K562 (cell line): Measurements from ENCODE around the gene GALM. TPM values are rescaled to one million over a fixed set of nuclear protein-coding genes. Genes with fewer than 3 reads are reported as not detected.

Source experiments
- ELF1 ChIP-seq: fragments of 200-800 bp; sonication (Bioruptor generic); IDR thresholded peaks from 2 replicates; pipeline ENCODE4 v1.6.1; 2016; ENCODE audit warnings: missing genetic modification characterization, missing compliant biosample characterization
- HNRNPH1 ChIP-seq: fragments of 200-400 bp; formaldehyde crosslinking; optimal IDR thresholded peaks from 2 replicates; pipeline ENCODE3; 2017; ENCODE audit warnings: low read depth, mild to moderate bottlenecking, low read length, moderate library complexity
- KDM4B ChIP-seq, 2 experiments: fragments of 450-650 bp in 1 of 2; sonication (generic) in 1 of 2; IDR thresholded peaks; 2 replicates each; pipeline ENCODE4 v1.6.1; 2016 to 2017; ENCODE audit warnings: borderline replicate concordance in 2 of 2, antibody characterized with exemption in 1 of 2, low read depth in 1 of 2, mild to moderate bottlenecking in 1 of 2
- KLF1 ChIP-seq: fragments of 450-650 bp; IDR thresholded peaks from 2 replicates; pipeline ENCODE4 v1.6.1; 2016; ENCODE audit warnings: missing genetic modification characterization, missing compliant biosample characterization
- KLF16 ChIP-seq: IDR thresholded peaks from 2 replicates; pipeline ENCODE4 v1.6.1; 2016; ENCODE audit warnings: antibody characterized with exemption
- LARP7 ChIP-seq: fragments of 450-650 bp; IDR thresholded peaks from 2 replicates; pipeline ENCODE4 v1.6.1; 2016
- MIER1 ChIP-seq: fragments of 450-650 bp; IDR thresholded peaks from 2 replicates; pipeline ENCODE4 v1.6.1; 2016; ENCODE audit warnings: antibody characterized with exemption, mild to moderate bottlenecking, low read depth
- NR4A1 ChIP-seq, 2 experiments: fragments of 250-450 bp in 1 of 2; fragments of 450-650 bp in 1 of 2; sonication (Bioruptor Pico) in 1 of 2; IDR thresholded peaks; 2 replicates each; pipeline versions ENCODE4 v1.4.0 to v1.6.1; 2016 to 2020; ENCODE audit warnings: mild to moderate bottlenecking in 2 of 2, missing compliant biosample characterization in 1 of 2, missing genetic modification characterization in 1 of 2, moderate library complexity in 1 of 2
- PHF8 ChIP-seq: fragments of 200-600 bp; sonication (generic); IDR thresholded peaks from 2 replicates; pipeline ENCODE4 v1.6.1; 2012; ENCODE audit warnings: mixed run types, mild to moderate bottlenecking, inconsistent platforms, low read length, moderate library complexity, borderline replicate concordance
- SREBF2 ChIP-seq: sonication (generic); formaldehyde crosslinking; IDR thresholded peaks from 2 replicates; pipeline ENCODE4 v1.4.0; 2020; ENCODE audit warnings: mild to moderate bottlenecking, missing genetic modification reagents
- ZNF384 ChIP-seq: IDR thresholded peaks from 2 replicates; pipeline ENCODE4 v1.6.1; 2012; ENCODE audit warnings: low read depth, low read length, improper control_type of control experiment
- ZNF431 ChIP-seq: sonication (generic); formaldehyde crosslinking; IDR thresholded peaks from 2 replicates; pipeline ENCODE4 v1.8.0; 2022; ENCODE audit warnings: mild to moderate bottlenecking, missing genetic modification reagents
- ZNF507 ChIP-seq: conservative IDR thresholded peaks from 2 replicates; pipeline ENCODE4 v1.6.1; 2017; ENCODE audit warnings: missing genetic modification characterization, missing compliant biosample characterization
- polyA plus RNA-seq, 8 experiments: library from polyadenylated mRNA; depleted of rRNA in 4 of 8; stranded (reverse) in 5 of 8; unstranded in 3 of 8; fragments of >200 nt; fragmentation: Nextera tagmentation in 2 of 8; fragmentation: Illumina TruSeq in 1 of 8; extraction: Ambion mirVana in 2 of 8; extraction: Trizol in 1 of 8; gene quantifications; 2 replicates each; pipeline versions ENCODE4 v1.2.1 to v1.2.3, GENCODE V29; 2011 to 2014; ENCODE audit warnings: inconsistent platforms in 1 of 8, missing spikeins in 1 of 8
- total RNA-seq, 7 experiments: library from RNA; depleted of rRNA in 6 of 7; stranded (reverse); fragments of >200 nt in 6 of 7; fragmentation: Illumina TruSeq in 2 of 7; extraction: Trizol in 2 of 7; gene quantifications; 2 replicates each; pipeline versions ENCODE4 v1.2.1 to v1.2.3, GENCODE V29; 2011 to 2021; ENCODE audit warnings: low replicate concordance in 1 of 7
- TF ChIP-seq, protein P1 (sequence below): fragments of 450-650 bp; IDR thresholded peaks from 2 replicates; pipeline ENCODE4 v1.6.1; 2014; ENCODE audit warnings: low read depth, mild to moderate bottlenecking, moderate library complexity, borderline replicate concordance
- TF ChIP-seq, protein P2 (sequence below): fragments of 250-450 bp; sonication (Bioruptor Pico); IDR thresholded peaks from 2 replicates; pipeline ENCODE4 v1.8.0; 2021; ENCODE audit warnings: borderline replicate concordance, mild to moderate bottlenecking, moderate library complexity; ENCODE audit not compliant: poor library complexity, severe bottlenecking
- TF ChIP-seq, protein P3 (sequence below): sonication (generic); formaldehyde crosslinking; IDR thresholded peaks from 2 replicates; pipeline ENCODE4 v1.8.1; 2023; ENCODE audit warnings: mild to moderate bottlenecking, missing genetic modification reagents, moderate library complexity
- TF ChIP-seq, protein P4 (sequence below), 2 experiments: fragments of 450-650 bp in 1 of 2; sonication (generic) in 1 of 2; formaldehyde crosslinking; conservative IDR thresholded peaks; 2 replicates each; pipeline versions ENCODE4 v1.4.0 to v1.8.1; 2020 to 2022; ENCODE audit warnings: mild to moderate bottlenecking in 1 of 2, missing genetic modification reagents in 1 of 2

GALM gene
- total and polyA plus RNA-seq, 9 of the 15 experiments (the other 6 are each of a cell fraction or from before 2014, with no cell fraction given) = 22.1 to 51.7 (median 27.9) TPM

DNA sequence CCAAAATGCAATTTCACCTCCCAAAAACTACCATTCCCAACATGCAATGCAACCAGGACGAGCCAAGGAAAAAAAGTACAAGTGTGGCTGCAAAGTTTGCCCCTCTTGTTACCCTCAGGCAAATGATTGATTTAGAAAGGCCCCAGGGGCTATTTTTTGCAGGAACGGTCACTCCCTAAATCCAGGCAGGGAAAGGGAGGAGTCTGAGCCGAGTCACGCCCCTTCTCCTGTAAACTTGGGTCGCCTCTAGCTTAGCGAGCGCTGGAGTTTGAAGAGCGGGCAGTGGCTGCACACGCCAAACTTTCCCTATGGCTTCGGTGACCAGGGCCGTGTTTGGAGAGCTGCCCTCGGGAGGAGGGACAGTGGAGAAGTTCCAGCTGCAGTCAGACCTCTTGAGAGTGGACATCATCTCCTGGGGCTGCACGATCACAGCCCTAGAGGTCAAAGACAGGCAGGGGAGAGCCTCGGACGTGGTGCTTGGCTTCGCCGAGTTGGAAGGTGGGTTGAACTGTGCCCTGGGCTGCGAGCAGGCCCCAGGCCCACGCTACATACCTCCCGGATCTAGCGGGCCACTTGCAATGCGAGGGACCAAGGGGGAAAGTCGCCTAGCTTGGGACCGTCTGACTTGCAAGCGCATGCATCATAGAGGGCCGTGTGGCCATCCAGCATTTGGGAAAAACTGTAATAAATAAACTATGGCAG is at the start of gene GALM (continued):
- TF ChIP-seq, protein P1, sequence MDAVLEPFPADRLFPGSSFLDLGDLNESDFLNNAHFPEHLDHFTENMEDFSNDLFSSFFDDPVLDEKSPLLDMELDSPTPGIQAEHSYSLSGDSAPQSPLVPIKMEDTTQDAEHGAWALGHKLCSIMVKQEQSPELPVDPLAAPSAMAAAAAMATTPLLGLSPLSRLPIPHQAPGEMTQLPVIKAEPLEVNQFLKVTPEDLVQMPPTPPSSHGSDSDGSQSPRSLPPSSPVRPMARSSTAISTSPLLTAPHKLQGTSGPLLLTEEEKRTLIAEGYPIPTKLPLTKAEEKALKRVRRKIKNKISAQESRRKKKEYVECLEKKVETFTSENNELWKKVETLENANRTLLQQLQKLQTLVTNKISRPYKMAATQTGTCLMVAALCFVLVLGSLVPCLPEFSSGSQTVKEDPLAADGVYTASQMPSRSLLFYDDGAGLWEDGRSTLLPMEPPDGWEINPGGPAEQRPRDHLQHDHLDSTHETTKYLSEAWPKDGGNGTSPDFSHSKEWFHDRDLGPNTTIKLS = peak; percentile 80; the same call in 1 of the 2 replicates
- TF ChIP-seq, protein P2, sequence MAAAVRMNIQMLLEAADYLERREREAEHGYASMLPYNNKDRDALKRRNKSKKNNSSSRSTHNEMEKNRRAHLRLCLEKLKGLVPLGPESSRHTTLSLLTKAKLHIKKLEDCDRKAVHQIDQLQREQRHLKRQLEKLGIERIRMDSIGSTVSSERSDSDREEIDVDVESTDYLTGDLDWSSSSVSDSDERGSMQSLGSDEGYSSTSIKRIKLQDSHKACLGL (CRISPR knock-in tag) = no peak
- TF ChIP-seq KLF1 (tag) = no peak
- TF ChIP-seq ZNF507 = no peak
- no peak for TF ChIP-seq HNRNPH1
- peak; percentile 83 for TF ChIP-seq ZNF384
- TF ChIP-seq ELF1 (tag) = no peak
- TF ChIP-seq SREBF2 (CRISPR knock-in tag) = no peak
- TF ChIP-seq PHF8 = peak; percentile 58; the same call in 1 of the 2 replicates
- no peak for TF ChIP-seq KLF16
- no peak for TF ChIP-seq MIER1
- TF ChIP-seq, protein P3, sequence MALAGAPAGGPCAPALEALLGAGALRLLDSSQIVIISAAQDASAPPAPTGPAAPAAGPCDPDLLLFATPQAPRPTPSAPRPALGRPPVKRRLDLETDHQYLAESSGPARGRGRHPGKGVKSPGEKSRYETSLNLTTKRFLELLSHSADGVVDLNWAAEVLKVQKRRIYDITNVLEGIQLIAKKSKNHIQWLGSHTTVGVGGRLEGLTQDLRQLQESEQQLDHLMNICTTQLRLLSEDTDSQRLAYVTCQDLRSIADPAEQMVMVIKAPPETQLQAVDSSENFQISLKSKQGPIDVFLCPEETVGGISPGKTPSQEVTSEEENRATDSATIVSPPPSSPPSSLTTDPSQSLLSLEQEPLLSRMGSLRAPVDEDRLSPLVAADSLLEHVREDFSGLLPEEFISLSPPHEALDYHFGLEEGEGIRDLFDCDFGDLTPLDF (CRISPR knock-in tag) = no peak
- TF ChIP-seq LARP7 = no peak
- TF ChIP-seq NR4A1 (CRISPR knock-in tag; IDR thresholded peaks at IDR 0.05) = no peak
- TF ChIP-seq NR4A1 (tag; IDR thresholded peaks at IDR 0.05) = no peak
- TF ChIP-seq, protein P4, sequence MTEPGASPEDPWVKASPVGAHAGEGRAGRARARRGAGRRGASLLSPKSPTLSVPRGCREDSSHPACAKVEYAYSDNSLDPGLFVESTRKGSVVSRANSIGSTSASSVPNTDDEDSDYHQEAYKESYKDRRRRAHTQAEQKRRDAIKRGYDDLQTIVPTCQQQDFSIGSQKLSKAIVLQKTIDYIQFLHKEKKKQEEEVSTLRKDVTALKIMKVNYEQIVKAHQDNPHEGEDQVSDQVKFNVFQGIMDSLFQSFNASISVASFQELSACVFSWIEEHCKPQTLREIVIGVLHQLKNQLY (CRISPR knock-in tag; conservative IDR thresholded peaks at IDR 0.05) = no peak
- TF ChIP-seq KDM4B (IDR thresholded peaks at IDR 0.05; ENCODE audit: borderline replicate concordance in 2 of 2, low read depth in 1 of 2) = 0 out of 4 replicates have a peak, but pooled peaks of 1 of the 2 experiments have one; percentile 46
- no peak for TF ChIP-seq ZNF431 (CRISPR knock-in tag)
